Astrocyte (in vitro differentiated cells and primary cell): ENCODE data around the gene PTCH1. TPM values are rescaled to one million over a fixed set of nuclear protein-coding genes. Genes with fewer than 3 reads are reported as not detected.

Source experiments
- DNase-seq: peaks from one replicate; pipeline ENCODE4 v3.0.0-alpha.2; 2010; ENCODE audit warnings: low read depth
- FAIRE-seq: peaks from 2 replicates; lab custom pipeline; 2011; peaks lifted over from hg19 to GRCh38; lab: Jason Lieb, UNC
- H2AFZ ChIP-seq: 2 replicates; pipeline ENCODE4 v1.6.0; 2012; ENCODE audit warnings: low read depth, low read length, inconsistent platforms
- H3K27ac ChIP-seq: 2 replicates; pipeline ENCODE4 v1.5.1; 2011; ENCODE audit warnings: low read depth, low read length, inconsistent platforms
- H3K27me3 ChIP-seq: 2 replicates; pipeline ENCODE4 v1.6.0; 2011; ENCODE audit warnings: low read length, inconsistent platforms; ENCODE audit not compliant: insufficient read depth
- H3K36me3 ChIP-seq: 2 replicates; pipeline ENCODE4 v1.5.1; 2011; ENCODE audit warnings: low read length, inconsistent platforms; ENCODE audit not compliant: insufficient read depth
- H3K4me1 ChIP-seq: 2 replicates; pipeline ENCODE4 v1.5.1; 2011; ENCODE audit warnings: low read length, inconsistent platforms; ENCODE audit not compliant: insufficient read depth
- H3K4me2 ChIP-seq: 2 replicates; pipeline ENCODE4 v1.6.0; 2012; ENCODE audit warnings: low read length, inconsistent platforms
- H3K4me3 ChIP-seq: 2 replicates; pipeline ENCODE4 v1.5.1; 2011; ENCODE audit warnings: low read depth, mild to moderate bottlenecking, low read length, inconsistent platforms; ENCODE audit not compliant: insufficient read depth
- H3K79me2 ChIP-seq: 2 replicates; pipeline ENCODE4 v1.6.0; 2012; ENCODE audit warnings: mild to moderate bottlenecking, low read length, inconsistent platforms; ENCODE audit not compliant: insufficient read depth
- H3K9ac ChIP-seq: 2 replicates; pipeline ENCODE4 v1.6.0; 2012; ENCODE audit warnings: mild to moderate bottlenecking, low read length, inconsistent platforms
- H3K9me3 ChIP-seq: 2 replicates; pipeline ENCODE4 v1.5.1; 2012; ENCODE audit warnings: low read depth, mild to moderate bottlenecking, low read length, inconsistent platforms; ENCODE audit not compliant: insufficient read depth
- H4K20me1 ChIP-seq: 2 replicates; pipeline ENCODE4 v1.6.0; 2012; ENCODE audit warnings: low read length, inconsistent platforms; ENCODE audit not compliant: insufficient read depth
- H3K27ac Mint-ChIP-seq: one replicate; pipeline ENCODE4 v1.8.0; 2021; ENCODE audit warnings: mild to moderate bottlenecking, mixed read lengths; ENCODE audit not compliant: unreplicated experiment
- H3K27me3 Mint-ChIP-seq: one replicate; pipeline ENCODE4 v1.8.0; 2021; ENCODE audit warnings: low read depth, mixed read lengths; ENCODE audit not compliant: unreplicated experiment
- H3K36me3 Mint-ChIP-seq: one replicate; pipeline ENCODE4 v1.8.0; 2021; ENCODE audit warnings: low read depth, mixed read lengths; ENCODE audit not compliant: unreplicated experiment
- H3K4me1 Mint-ChIP-seq: one replicate; pipeline ENCODE4 v1.8.0; 2021; ENCODE audit warnings: low read depth, mixed read lengths; ENCODE audit not compliant: unreplicated experiment
- H3K4me3 Mint-ChIP-seq: one replicate; pipeline ENCODE4 v1.8.0; 2021; ENCODE audit warnings: mild to moderate bottlenecking, moderate library complexity, mixed read lengths; ENCODE audit not compliant: unreplicated experiment
- H3K9me3 Mint-ChIP-seq: one replicate; pipeline ENCODE4 v1.8.0; 2021; ENCODE audit warnings: mild to moderate bottlenecking, mixed read lengths; ENCODE audit not compliant: unreplicated experiment
- EZH2 ChIP-seq: IDR thresholded peaks from 2 replicates; pipeline ENCODE4 v1.6.1; 2012; ENCODE audit warnings: mild to moderate bottlenecking, low read length, inconsistent platforms; ENCODE audit not compliant: insufficient read depth
- total RNA-seq: library from RNA; stranded (reverse); gene quantifications from 2 replicates; pipeline ENCODE4 v1.2.1, GENCODE V29; 2021
- TF ChIP-seq, protein P1 (sequence below): IDR thresholded peaks from 2 replicates; pipeline ENCODE4 v1.5.1; 2011; ENCODE audit warnings: low read depth, mild to moderate bottlenecking, inconsistent platforms, low read length, moderate library complexity; ENCODE audit not compliant: insufficient read depth

PTCH1 gene
- total RNA-seq, 1 donor from 2014 or later = 21.3 TPM

DNA sequence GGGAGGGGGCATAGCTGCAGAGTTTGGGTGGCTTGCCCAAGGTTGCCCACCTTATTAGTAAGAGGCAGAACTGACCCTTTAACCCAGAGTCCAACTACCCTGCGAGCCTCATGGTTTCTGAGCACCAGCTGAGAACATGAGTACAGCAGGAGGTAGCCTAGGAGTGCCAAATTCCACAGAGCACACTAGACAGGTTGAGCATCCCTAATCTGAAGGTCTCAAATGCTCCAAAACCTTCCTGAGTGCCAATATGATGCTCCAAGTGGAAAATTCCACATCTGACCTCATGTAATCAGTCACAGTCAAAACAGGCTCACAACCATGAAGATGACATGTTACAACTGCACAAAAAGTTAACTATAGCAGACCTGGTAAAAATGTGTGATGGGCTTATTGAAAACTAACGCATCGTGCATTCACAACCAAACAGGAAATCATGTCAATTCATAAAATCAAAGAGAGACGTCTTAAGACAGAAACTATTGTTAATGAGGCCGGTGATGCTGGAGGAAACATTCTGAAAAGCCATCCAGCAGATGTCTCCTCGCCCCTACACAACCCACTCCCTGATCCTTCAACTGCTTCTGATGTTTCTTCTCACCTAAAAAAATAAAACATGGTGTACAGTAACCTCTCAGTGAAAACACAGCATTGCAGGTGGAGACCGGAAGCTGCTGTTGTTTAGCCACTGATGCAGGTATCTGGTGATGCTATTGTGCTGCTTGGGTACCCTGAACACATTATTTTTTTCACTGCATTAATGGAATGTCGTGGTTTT is 25.0 kb downstream of the PTCH1 start:
- FAIRE-seq (no peak), DNase-seq (no peak)
- peaks cover 13% of the 10 kb centered on the region for H3K27me3 ChIP-seq
- Mint-ChIP-seq H3K27ac (no peak overlapping the region), H3K36me3 (peaks cover 8% of the 10 kb centered on the region), H3K27me3 (no peaks in the 10 kb centered on the region), H3K9me3 (no peaks in the 10 kb centered on the region), H3K4me3 (no peak overlapping the region), H3K4me1 (peaks cover 18% of the 10 kb centered on the region)
- no peak overlapping the region for H3K9ac ChIP-seq
- peaks cover 9% of the 10 kb centered on the region for H3K4me1 ChIP-seq
- no peaks in the 10 kb centered on the region for H3K9me3 ChIP-seq
- TF ChIP-seq EZH2 = no peak
- TF ChIP-seq, protein P1, sequence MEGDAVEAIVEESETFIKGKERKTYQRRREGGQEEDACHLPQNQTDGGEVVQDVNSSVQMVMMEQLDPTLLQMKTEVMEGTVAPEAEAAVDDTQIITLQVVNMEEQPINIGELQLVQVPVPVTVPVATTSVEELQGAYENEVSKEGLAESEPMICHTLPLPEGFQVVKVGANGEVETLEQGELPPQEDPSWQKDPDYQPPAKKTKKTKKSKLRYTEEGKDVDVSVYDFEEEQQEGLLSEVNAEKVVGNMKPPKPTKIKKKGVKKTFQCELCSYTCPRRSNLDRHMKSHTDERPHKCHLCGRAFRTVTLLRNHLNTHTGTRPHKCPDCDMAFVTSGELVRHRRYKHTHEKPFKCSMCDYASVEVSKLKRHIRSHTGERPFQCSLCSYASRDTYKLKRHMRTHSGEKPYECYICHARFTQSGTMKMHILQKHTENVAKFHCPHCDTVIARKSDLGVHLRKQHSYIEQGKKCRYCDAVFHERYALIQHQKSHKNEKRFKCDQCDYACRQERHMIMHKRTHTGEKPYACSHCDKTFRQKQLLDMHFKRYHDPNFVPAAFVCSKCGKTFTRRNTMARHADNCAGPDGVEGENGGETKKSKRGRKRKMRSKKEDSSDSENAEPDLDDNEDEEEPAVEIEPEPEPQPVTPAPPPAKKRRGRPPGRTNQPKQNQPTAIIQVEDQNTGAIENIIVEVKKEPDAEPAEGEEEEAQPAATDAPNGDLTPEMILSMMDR = no peak
- no peak overlapping the region for H3K4me3 ChIP-seq
- H3K36me3 ChIP-seq = no peaks in the 10 kb centered on the region
- H3K27ac ChIP-seq = no peak overlapping the region
- no peak overlapping the region for H3K4me2 ChIP-seq
- peaks cover 10% of the 10 kb centered on the region for H3K79me2 ChIP-seq
- no peak overlapping the region for H2AFZ ChIP-seq
- H4K20me1 ChIP-seq = peaks cover 29% of the 10 kb centered on the region

DNA sequence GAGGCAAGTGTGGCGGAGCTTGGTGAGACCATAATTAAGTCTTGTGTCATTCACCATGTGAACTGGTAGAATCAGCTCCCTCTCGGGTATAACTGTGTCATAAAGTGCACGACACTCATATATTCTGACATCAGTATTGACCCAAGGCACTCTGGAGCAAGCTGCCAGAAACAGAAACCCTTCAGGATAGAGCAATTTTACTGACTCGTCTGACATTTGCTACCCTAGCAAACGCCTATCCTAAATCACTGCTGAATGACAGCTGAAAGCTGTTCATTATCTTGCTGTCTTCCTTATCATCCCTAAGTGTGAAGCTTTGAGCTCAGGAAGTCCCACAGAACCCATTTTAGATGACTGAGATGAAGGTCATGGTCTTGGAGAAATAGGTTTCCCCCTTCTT is 27.8 kb downstream of the PTCH1 start:
- no peak overlapping the region for H3K4me2 ChIP-seq
- H3K27me3 ChIP-seq = peaks cover 4% of the 10 kb centered on the region
- Mint-ChIP-seq H3K4me3 (no peak overlapping the region), H3K4me1 (peaks cover 3% of the 10 kb centered on the region), H3K9me3 (no peaks in the 10 kb centered on the region), H3K27ac (no peak overlapping the region), H3K27me3 (no peaks in the 10 kb centered on the region), H3K36me3 (peaks cover 4% of the 10 kb centered on the region)
- no peak overlapping the region for H3K27ac ChIP-seq
- DNase-seq (no peak), FAIRE-seq (no peak)
- H2AFZ ChIP-seq = no peak overlapping the region
- no peak overlapping the region for H3K9ac ChIP-seq
- H3K9me3 ChIP-seq = no peaks in the 10 kb centered on the region
- H3K79me2 ChIP-seq = peaks cover 10% of the 10 kb centered on the region
- TF ChIP-seq EZH2 = no peak
- TF ChIP-seq, protein P1 = no peak
- H3K36me3 ChIP-seq = no peaks in the 10 kb centered on the region
- no peak overlapping the region for H3K4me3 ChIP-seq
- peaks cover 3% of the 10 kb centered on the region for H3K4me1 ChIP-seq
- H4K20me1 ChIP-seq = peaks cover 24% of the 10 kb centered on the region

DNA sequence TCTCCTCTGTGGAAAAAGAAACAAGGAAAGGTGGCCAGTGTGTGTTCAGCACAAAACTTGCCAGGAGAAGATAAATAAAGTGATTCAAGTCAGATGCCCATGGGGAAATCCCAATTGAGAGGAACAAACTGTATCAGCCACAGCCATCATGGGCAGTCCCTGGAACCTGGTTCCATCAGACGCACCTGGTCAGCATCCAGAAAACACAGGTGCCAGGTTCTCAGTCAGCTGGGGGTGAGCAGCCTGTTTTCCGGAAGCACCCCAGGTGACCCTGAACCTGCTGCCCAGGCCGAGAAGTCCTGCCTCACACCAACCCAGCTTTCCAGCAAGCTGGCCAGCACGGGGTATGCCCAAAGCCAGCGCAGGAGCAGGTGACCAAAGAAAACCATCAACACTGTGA is 30.5 kb downstream of the PTCH1 start:
- H3K27me3 Mint-ChIP-seq = peaks cover 2% of the 10 kb centered on the region
- H3K4me3 Mint-ChIP-seq = no peak overlapping the region

More for the DNA sequence above, 30.5 kb downstream of the PTCH1 start:
- Histone ChIP-seq H3K9me3 (no peaks in the 10 kb centered on the region), H3K27ac (no peak overlapping the region), H3K79me2 (peaks cover 3% of the 10 kb centered on the region), H4K20me1 (peaks cover 16% of the 10 kb centered on the region), H3K9ac (no peak overlapping the region), H3K4me3 (no peak overlapping the region), H3K4me2 (no peak overlapping the region), H3K4me1 (no peaks in the 10 kb centered on the region), H2AFZ (no peak overlapping the region), H3K36me3 (no peaks in the 10 kb centered on the region), H3K27me3 (peaks cover 2% of the 10 kb centered on the region)
- peaks cover 5% of the 10 kb centered on the region for H3K4me1 Mint-ChIP-seq
- TF ChIP-seq EZH2 = no peak
- TF ChIP-seq, protein P1 = no peak
- H3K27ac Mint-ChIP-seq = no peak overlapping the region
- FAIRE-seq (no peak), DNase-seq (no peak)
- peaks cover 4% of the 10 kb centered on the region for H3K36me3 Mint-ChIP-seq
- no peaks in the 10 kb centered on the region for H3K9me3 Mint-ChIP-seq
